HT1080 (cell line): ENCODE measurements around the gene PCBP3. TPM values are rescaled to one million over a fixed set of nuclear protein-coding genes. Genes with fewer than 3 reads are reported as not detected.
"Not testable (repeated sequence)": the region's sequence is repeated elsewhere in the genome, so short reads cannot be mapped to it uniquely, and the experiment has no call there.

Source experiments
- DNase-seq: peaks from one replicate; pipeline ENCODE4 v3.0.0-alpha.2; 2015; ENCODE audit warnings: low read depth
- total RNA-seq: library from RNA; depleted of rRNA; stranded (reverse); fragments of >200 nt; shearing (Covaris generic); gene quantifications from 2 replicates; pipeline ENCODE4 v1.2.3, GENCODE V29; 2014

The PCBP3 gene
- total RNA-seq, 1 experiment from 2014 or later = not detected

- no peak for DNase-seq
These were observed 159.6 kb downstream of the PCBP3 start for GRCh38 chr21:45802956-45803617.

GRCh38 chr21:45803618-45804340 is 160.3 kb downstream of the PCBP3 start:
- DNase-seq = no peak

- no peak for DNase-seq
These were observed 161.3 kb downstream of the PCBP3 start for GRCh38 chr21:45804809-45805313.

- DNase-seq = no peak
These were observed 161.8 kb downstream of the PCBP3 start for GRCh38 chr21:45805321-45805720.

- no peak for DNase-seq
These were observed 162.5 kb downstream of the PCBP3 start for GRCh38 chr21:45806042-45806441.

GRCh38 chr21:45808663-45809062 is 165.1 kb downstream of the PCBP3 start:
- not testable (repeated sequence) for DNase-seq

GRCh38 chr21:45809421-45809820 is 165.9 kb downstream of the PCBP3 start:
- DNase-seq = no peak

GRCh38 chr21:45811136-45811535 is 167.6 kb downstream of the PCBP3 start:
- DNase-seq = no peak

GRCh38 chr21:45814210-45814940 is 170.8 kb downstream of the PCBP3 start:
- not testable (repeated sequence) for DNase-seq

- not testable (repeated sequence) for DNase-seq
These were observed 172.3 kb downstream of the PCBP3 start for GRCh38 chr21:45815781-45816180.

- no peak for DNase-seq
These were observed 173.3 kb downstream of the PCBP3 start for GRCh38 chr21:45816794-45817193.

- DNase-seq = no peak
These were observed 173.8 kb downstream of the PCBP3 start for GRCh38 chr21:45817345-45817744.

- no peak for DNase-seq
These were observed 174.9 kb downstream of the PCBP3 start for GRCh38 chr21:45818276-45818903.

- DNase-seq = peak; percentile 60
These were observed 175.4 kb downstream of the PCBP3 start for GRCh38 chr21:45818904-45819285.

- DNase-seq = no peak
These were observed 176.1 kb downstream of the PCBP3 start for GRCh38 chr21:45819478-45820170.

- peak; percentile 79 for DNase-seq
These were observed 176.9 kb downstream of the PCBP3 start for GRCh38 chr21:45820171-45821091.

- DNase-seq = no peak
These were observed 177.9 kb downstream of the PCBP3 start for GRCh38 chr21:45821315-45821962.

GRCh38 chr21:45821998-45822397 is 178.5 kb downstream of the PCBP3 start:
- no peak for DNase-seq

- DNase-seq = no peak
These were observed 179.0 kb downstream of the PCBP3 start for GRCh38 chr21:45822429-45823099.
